IMR-90 (cell line): ENCODE results near the gene WRAP73. TPM values are rescaled to one million over a fixed set of nuclear protein-coding genes. Genes with fewer than 3 reads are reported as not detected.

ENCODE experiments used
- ATAC-seq: fragments of 200-7000 bp; cut with Tn5 transposase; 2 replicates; pipeline ENCODE4 v1.9.1; 2020; ENCODE audit warnings: low read depth, mild to moderate bottlenecking, moderate library complexity
- BruUV-seq: library from RNA; stranded (reverse); fragments of 400-500 nt; replicated peaks from 2 replicates; lab custom pipeline; 2021; lab: Mats Ljungman, UMichigan
- CTCF ChIA-PET: fragments of 300-600 bp; formaldehyde crosslinking; extraction: SDS; loops from one replicate; lab custom pipeline; 2021; ENCODE audit warnings: antibody characterized with exemption; lab: Yijun Ruan, JAX
- POLR2A ChIA-PET: fragments of 300-600 bp; sonication (Branson Sonifier 250); formaldehyde crosslinking; loops from one replicate; lab custom pipeline; 2022; ENCODE audit warnings: antibody characterized with exemption; ENCODE audit not compliant: unreplicated experiment; lab: Charles Lee
- DNase-seq: peaks from one replicate; pipeline ENCODE4 v3.0.0; 2013
- H2AFZ ChIP-seq: replicated peaks from 2 replicates; pipeline ENCODE3; 2013; ENCODE audit warnings: low read length, mild to moderate bottlenecking; ENCODE audit not compliant: poor library complexity
- H2AK5ac ChIP-seq: 2 replicates; pipeline ENCODE4 v1.6.1; 2013; ENCODE audit warnings: low read depth, low read length, inconsistent platforms
- H2AK9ac ChIP-seq: replicated peaks from 2 replicates; pipeline ENCODE3; 2013; ENCODE audit warnings: mild to moderate bottlenecking, low read depth, low read length, moderate library complexity; ENCODE audit not compliant: poor library complexity
- H2BK120ac ChIP-seq: 2 replicates; pipeline ENCODE4 v1.6.1; 2013; ENCODE audit warnings: low read depth, low read length, inconsistent platforms
- H2BK15ac ChIP-seq: 3 replicates; pipeline ENCODE4 v1.6.1; 2013; ENCODE audit warnings: low read depth, low read length, inconsistent platforms
- H2BK20ac ChIP-seq: 2 replicates; pipeline ENCODE4 v1.6.1; 2013; ENCODE audit warnings: low read depth, mild to moderate bottlenecking, inconsistent platforms, low read length, moderate library complexity
- H2BK5ac ChIP-seq: 2 replicates; pipeline ENCODE4 v1.6.1; 2013; ENCODE audit warnings: mild to moderate bottlenecking, low read depth, low read length, inconsistent platforms; ENCODE audit not compliant: poor library complexity, severe bottlenecking
- H3K14ac ChIP-seq: replicated peaks from 2 replicates; pipeline ENCODE4 v1.6.1; 2013; ENCODE audit warnings: low read depth, low read length, inconsistent platforms
- H3K18ac ChIP-seq: 2 replicates; pipeline ENCODE4 v1.6.1; 2013; ENCODE audit warnings: low read depth, low read length, control low read depth
- H3K23ac ChIP-seq: 2 replicates; pipeline ENCODE4 v1.6.1; 2013; ENCODE audit warnings: low read depth, low read length, inconsistent platforms
- H3K27ac ChIP-seq: 2 replicates; pipeline ENCODE4 v1.5.1; 2013; ENCODE audit warnings: mild to moderate bottlenecking, control low read depth, low read length; ENCODE audit not compliant: insufficient read depth
- H3K27me3 ChIP-seq: 2 replicates; pipeline ENCODE4 v1.6.1; 2013; ENCODE audit warnings: low read length; ENCODE audit not compliant: control insufficient read depth, insufficient read depth
- H3K36me3 ChIP-seq: 2 replicates; pipeline ENCODE4 v1.6.1; 2013; ENCODE audit warnings: low read length, mixed read lengths; ENCODE audit not compliant: control insufficient read depth, insufficient read depth
- H3K4ac ChIP-seq: 2 replicates; pipeline ENCODE4 v1.6.1; 2013; ENCODE audit warnings: low read depth, low read length, inconsistent platforms
- H3K4me1 ChIP-seq: 2 replicates; pipeline ENCODE4 v1.6.1; 2013; ENCODE audit warnings: low read length, mixed read lengths; ENCODE audit not compliant: control insufficient read depth, insufficient read depth
- H3K4me2 ChIP-seq: 2 replicates; pipeline ENCODE4 v1.6.1; 2013; ENCODE audit warnings: low read depth, mild to moderate bottlenecking, control low read depth, low read length, moderate library complexity
- H3K4me3 ChIP-seq: 2 replicates; pipeline ENCODE4 v1.5.1; 2013; ENCODE audit warnings: low read depth, mild to moderate bottlenecking, control low read depth, low read length, moderate library complexity; ENCODE audit not compliant: insufficient read depth
- H3K56ac ChIP-seq: 2 replicates; pipeline ENCODE4 v1.6.1; 2013; ENCODE audit warnings: low read length, inconsistent platforms; ENCODE audit not compliant: insufficient read depth; ENCODE audit errors: extremely low read depth
- H3K79me1 ChIP-seq, 2 experiments: 2 replicates each; pipeline ENCODE4 v1.6.1; 2013; ENCODE audit warnings: low read length in 2 of 2, inconsistent platforms in 1 of 2, low read depth in 1 of 2
- H3K9ac ChIP-seq: 2 replicates; pipeline ENCODE4 v1.6.1; 2013; ENCODE audit warnings: low read depth, low read length, control low read depth
- H3K9me1 ChIP-seq: 2 replicates; pipeline ENCODE4 v1.6.1; 2013; ENCODE audit warnings: low read length, inconsistent platforms; ENCODE audit not compliant: insufficient read depth
- H3K9me3 ChIP-seq: 2 replicates; pipeline ENCODE4 v1.6.1; 2013; ENCODE audit warnings: low read length; ENCODE audit not compliant: control insufficient read depth, insufficient read depth
- H4K20me1 ChIP-seq: 2 replicates; pipeline ENCODE4 v1.6.1; 2013; ENCODE audit warnings: low read length, inconsistent platforms; ENCODE audit not compliant: insufficient read depth
- H4K5ac ChIP-seq: 2 replicates; pipeline ENCODE4 v1.6.1; 2013; ENCODE audit warnings: mild to moderate bottlenecking, low read depth, low read length, control low read depth
- H4K8ac ChIP-seq, 2 experiments: 2 replicates each; pipeline ENCODE4 v1.6.1; 2013; ENCODE audit warnings: low read depth in 2 of 2, low read length in 2 of 2, control low read depth in 1 of 2, inconsistent platforms in 1 of 2
- H4K91ac ChIP-seq: 2 replicates; pipeline ENCODE4 v1.6.1; 2013; ENCODE audit warnings: low read depth, low read length, inconsistent platforms; ENCODE audit not compliant: insufficient read depth
- BHLHE40 ChIP-seq: fragments of 150-350 bp; IDR thresholded peaks from 2 replicates; pipeline ENCODE4 v1.6.1; 2016; ENCODE audit warnings: mild to moderate bottlenecking, low read depth, low read length
- CEBPB ChIP-seq: IDR thresholded peaks from 2 replicates; pipeline ENCODE4 v1.6.1; 2012; ENCODE audit warnings: low read depth, low read length, improper control_type of control experiment
- CHD1 ChIP-seq: IDR thresholded peaks from 2 replicates; pipeline ENCODE4 v1.6.1; 2012; ENCODE audit warnings: low read depth, low read length, improper control_type of control experiment
- MAFK ChIP-seq: IDR thresholded peaks from 2 replicates; pipeline ENCODE4 v1.6.1; 2012; ENCODE audit warnings: low read depth, low read length, improper control_type of control experiment
- MAZ ChIP-seq: IDR thresholded peaks from 2 replicates; pipeline ENCODE4 v1.6.1; 2012; ENCODE audit warnings: low read depth, mild to moderate bottlenecking, low read length, improper control_type of control experiment, moderate library complexity, borderline replicate concordance
- NFE2L2 ChIP-seq: fragments of 150-350 bp; IDR thresholded peaks from 2 replicates; pipeline ENCODE4 v1.6.1; 2016; ENCODE audit warnings: low read depth, mild to moderate bottlenecking, low read length
- POLR2A ChIP-seq: IDR thresholded peaks from 2 replicates; pipeline ENCODE4 v1.6.1; 2012; ENCODE audit warnings: mild to moderate bottlenecking, low read depth, low read length
- RAD21 ChIP-seq: IDR thresholded peaks from 2 replicates; pipeline ENCODE4 v1.6.1; 2012; ENCODE audit warnings: low read length, improper control_type of control experiment
- RCOR1 ChIP-seq: IDR thresholded peaks from 2 replicates; pipeline ENCODE4 v1.6.1; 2012; ENCODE audit warnings: mild to moderate bottlenecking, low read length, improper control_type of control experiment; ENCODE audit not compliant: insufficient replicate concordance
- RFX5 ChIP-seq: IDR thresholded peaks from 2 replicates; pipeline ENCODE4 v1.8.0; 2012; ENCODE audit warnings: low read depth, mild to moderate bottlenecking, low read length, moderate library complexity
- SMC3 ChIP-seq: fragments of 150-350 bp; IDR thresholded peaks from 2 replicates; pipeline ENCODE4 v1.6.1; 2016; ENCODE audit warnings: low read depth, mild to moderate bottlenecking, antibody characterized with exemption, low read length, moderate library complexity
- USF2 ChIP-seq: fragments of 150-350 bp; IDR thresholded peaks from 2 replicates; pipeline ENCODE4 v1.6.1; 2017; ENCODE audit warnings: mild to moderate bottlenecking, antibody characterized with exemption, low read length, low read depth
- WGBS, 2 experiments: methylation state at CpG; one replicate each; pipeline versions ENCODE4 v1.1.5 to v1.1.7; 2013; ENCODE audit warnings: missing lambda C conversion rate in 2 of 2; ENCODE audit not compliant: insufficient read length in 1 of 2; ENCODE audit errors: extremely low coverage in 2 of 2; 5-methylcytosine and 5-hydroxymethylcytosine counted together
- dilution Hi-C: fragments of 300-500 bp; cut with HindIII; formaldehyde crosslinking; loops from one replicate; pipeline ENCODE4 v1.14.3; 2018; ENCODE audit warnings: low sequenced_read_pairs; ENCODE audit not compliant: unreplicated experiment
- in situ Hi-C: fragments of 300-500 bp; cut with MboI; formaldehyde crosslinking; loops from 3 replicates; pipeline ENCODE4 v1.14.3; 2019; ENCODE audit warnings: low sequenced_read_pairs, inconsistent platforms, mixed read lengths
- intact Hi-C: fragments of 100-400 bp; cut with micrococcal nuclease; formaldehyde crosslinking; loops from 2 replicates; pipeline ENCODE4 v1.10.0; 2022
- polyA plus RNA-seq, 3 experiments: library from polyadenylated mRNA; depleted of rRNA; stranded (reverse); fragments of >200 nt; gene quantifications; 2 replicates each; pipeline ENCODE4 v1.2.3, GENCODE V29; 2012; ENCODE audit warnings: low replicate concordance in 1 of 3
- total RNA-seq: library from RNA; depleted of rRNA; stranded (reverse); fragments of >200 nt; gene quantifications from 2 replicates; pipeline ENCODE4 v1.2.3, GENCODE V29; 2012
- TF ChIP-seq, protein P1 (sequence below): fragments of 150-350 bp; IDR thresholded peaks from 2 replicates; pipeline ENCODE4 v1.6.1; 2016; ENCODE audit warnings: low read depth, mild to moderate bottlenecking, low read length, moderate library complexity, borderline replicate concordance
- TF ChIP-seq, protein P2 (sequence below): conservative IDR thresholded peaks from 2 replicates; pipeline ENCODE4 v1.5.1; 2012; ENCODE audit warnings: mild to moderate bottlenecking, low read depth, low read length, improper control_type of control experiment

The WRAP73 gene
- total and polyA plus RNA-seq, 2 of the 4 experiments (the other 2 are of a cell fraction): 10.8 to 23.6 TPM

- Histone ChIP-seq H4K91ac (no peak overlapping the region), H3K79me1 (no peaks in the 10 kb centered on the region), H3K4ac (no peak overlapping the region), H3K4me1 (no peaks in the 10 kb centered on the region), H4K8ac (no peak overlapping the region), H2BK15ac (no peak overlapping the region), H2AK5ac (no peak overlapping the region), H3K14ac (no peak overlapping the region), H3K4me2 (no peak overlapping the region), H3K56ac (no peak overlapping the region), H3K27ac (no peak overlapping the region), H2BK20ac (no peak overlapping the region), H3K23ac (no peak overlapping the region), H3K4me3 (no peak overlapping the region), H3K9me3 (no peaks in the 10 kb centered on the region), H3K18ac (no peak overlapping the region), H2BK5ac (no peak overlapping the region), H3K9me1 (no peaks in the 10 kb centered on the region), H4K5ac (no peak overlapping the region), H2AK9ac (no peak overlapping the region), H3K36me3 (no peaks in the 10 kb centered on the region), H4K20me1 (no peaks in the 10 kb centered on the region), H3K9ac (no peak overlapping the region), H2BK120ac (no peak overlapping the region), H2AFZ (no peak overlapping the region), H3K27me3 (peaks cover 31% of the 10 kb centered on the region)
- in situ Hi-C loops (no loop called here), intact Hi-C loops (no loop called here), dilution Hi-C loops (no loop called here)
- DNase-seq (no peak), ATAC-seq (no peak)
- TF ChIP-seq, protein P1, sequence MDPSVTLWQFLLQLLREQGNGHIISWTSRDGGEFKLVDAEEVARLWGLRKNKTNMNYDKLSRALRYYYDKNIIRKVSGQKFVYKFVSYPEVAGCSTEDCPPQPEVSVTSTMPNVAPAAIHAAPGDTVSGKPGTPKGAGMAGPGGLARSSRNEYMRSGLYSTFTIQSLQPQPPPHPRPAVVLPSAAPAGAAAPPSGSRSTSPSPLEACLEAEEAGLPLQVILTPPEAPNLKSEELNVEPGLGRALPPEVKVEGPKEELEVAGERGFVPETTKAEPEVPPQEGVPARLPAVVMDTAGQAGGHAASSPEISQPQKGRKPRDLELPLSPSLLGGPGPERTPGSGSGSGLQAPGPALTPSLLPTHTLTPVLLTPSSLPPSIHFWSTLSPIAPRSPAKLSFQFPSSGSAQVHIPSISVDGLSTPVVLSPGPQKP: no peak
- TF ChIP-seq RFX5 (no peak), RAD21 (no peak), CEBPB (no peak), MAFK (no peak), BHLHE40 (no peak), CHD1 (no peak), USF2 (no peak), POLR2A (no peak), RCOR1 (no peak), NFE2L2 (no peak), MAZ (no peak), SMC3 (no peak)
- TF ChIP-seq, protein P2, sequence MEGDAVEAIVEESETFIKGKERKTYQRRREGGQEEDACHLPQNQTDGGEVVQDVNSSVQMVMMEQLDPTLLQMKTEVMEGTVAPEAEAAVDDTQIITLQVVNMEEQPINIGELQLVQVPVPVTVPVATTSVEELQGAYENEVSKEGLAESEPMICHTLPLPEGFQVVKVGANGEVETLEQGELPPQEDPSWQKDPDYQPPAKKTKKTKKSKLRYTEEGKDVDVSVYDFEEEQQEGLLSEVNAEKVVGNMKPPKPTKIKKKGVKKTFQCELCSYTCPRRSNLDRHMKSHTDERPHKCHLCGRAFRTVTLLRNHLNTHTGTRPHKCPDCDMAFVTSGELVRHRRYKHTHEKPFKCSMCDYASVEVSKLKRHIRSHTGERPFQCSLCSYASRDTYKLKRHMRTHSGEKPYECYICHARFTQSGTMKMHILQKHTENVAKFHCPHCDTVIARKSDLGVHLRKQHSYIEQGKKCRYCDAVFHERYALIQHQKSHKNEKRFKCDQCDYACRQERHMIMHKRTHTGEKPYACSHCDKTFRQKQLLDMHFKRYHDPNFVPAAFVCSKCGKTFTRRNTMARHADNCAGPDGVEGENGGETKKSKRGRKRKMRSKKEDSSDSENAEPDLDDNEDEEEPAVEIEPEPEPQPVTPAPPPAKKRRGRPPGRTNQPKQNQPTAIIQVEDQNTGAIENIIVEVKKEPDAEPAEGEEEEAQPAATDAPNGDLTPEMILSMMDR: no peak
- CTCF ChIA-PET: interaction anchor here (0.6 kb wide), 1 partner anchor 1662 kb away, joined by 4 read pairs; no protein-coding TSS in a partner anchor
- BruUV-seq: no TSS peak
- POLR2A ChIA-PET: no interaction called here
- no CpG with 5 or more reads among the region's 4 CpGs for WGBS, 2 experiments
Observed at GRCh38 chr1:3661631-3662030, 11.7 kb upstream of the WRAP73 start.
